Spleen (tissue), 11 donors: ENCODE data around the gene RNGTT. TPM values are rescaled to one million over a fixed set of nuclear protein-coding genes. Genes with fewer than 3 reads are reported as not detected.

ENCODE experiments used
- DNase-seq: peaks from one replicate; pipeline ENCODE4 v3.0.0-alpha.2; 2020
- H3K27ac ChIP-seq, 8 donors: fragments of 200-600 bp; sonication (generic) in 7 of 8; 1 replicate in 4 of 8; 2 replicates in 4 of 8; pipeline versions ENCODE4 v1.5.0 to v1.8.0; 2016 to 2021; ENCODE audit warnings: inconsistent platforms in 4 of 8, mild to moderate bottlenecking in 4 of 8, moderate library complexity in 1 of 8
- H3K27me3 ChIP-seq, 7 donors: fragments of 200-600 bp; sonication (generic) in 6 of 7; replicated peaks in 1 of 7; 1 replicate in 4 of 7; 2 replicates in 3 of 7; pipeline versions ENCODE4 v1.5.0 to v1.8.0; 2016 to 2021; ENCODE audit warnings: inconsistent platforms in 3 of 7, mild to moderate bottlenecking in 1 of 7
- H3K36me3 ChIP-seq, 6 donors: fragments of 200-600 bp; sonication (generic) in 5 of 6; 1 replicate in 4 of 6; 2 replicates in 2 of 6; pipeline versions ENCODE4 v1.5.0 to v1.8.0; 2016 to 2021; ENCODE audit warnings: inconsistent platforms in 2 of 6
- H3K4me1 ChIP-seq, 6 donors: fragments of 200-600 bp; sonication (generic) in 5 of 6; 1 replicate in 3 of 6; 2 replicates in 3 of 6; pipeline versions ENCODE4 v1.5.0 to v1.8.0; 2016 to 2021; ENCODE audit warnings: inconsistent platforms in 3 of 6
- H3K4me3 ChIP-seq, 8 donors: fragments of 200-600 bp; sonication (generic) in 7 of 8; 1 replicate in 4 of 8; 2 replicates in 4 of 8; pipeline versions ENCODE4 v1.5.0 to v1.8.0; 2016 to 2021; ENCODE audit warnings: inconsistent platforms in 4 of 8, mild to moderate bottlenecking in 4 of 8, moderate library complexity in 2 of 8
- H3K9me3 ChIP-seq, 8 donors: fragments of 200-600 bp; sonication (generic) in 7 of 8; 1 replicate in 4 of 8; 2 replicates in 4 of 8; pipeline versions ENCODE4 v1.5.0 to v1.8.0; 2016 to 2021; ENCODE audit warnings: inconsistent platforms in 4 of 8
- POLR2A ChIP-seq, 3 donors: fragments of 450-650 bp; IDR thresholded peaks; one replicate each; pipeline ENCODE4 v1.5.1; 2017; ENCODE audit warnings: antibody characterized with exemption in 3 of 3, mild to moderate bottlenecking in 1 of 3
- POLR2AphosphoS5 ChIP-seq, 3 donors: sonication (generic); formaldehyde crosslinking; IDR thresholded peaks; one replicate each; pipeline ENCODE4 v1.5.1; 2017; ENCODE audit warnings: antibody characterized with exemption in 3 of 3
- WGBS, 5 donors: extraction: QIAGEN DNeasy Blood & Tissue Kit in 3 of 5; methylation state at CpG; one replicate each; pipeline versions ENCODE4 v1.1.5 to v1.1.7; 2013 to 2018; 5-methylcytosine and 5-hydroxymethylcytosine counted together
- intact Hi-C: fragments of 100-400 bp; cut with DNase I; formaldehyde crosslinking; loops from one replicate; pipeline ENCODE4 v1.15.0; 2023; ENCODE audit warnings: low total_unique reads
- polyA plus RNA-seq, 3 donors: library from polyadenylated mRNA; stranded (reverse); fragments of 200-250 nt; gene quantifications; one replicate each; pipeline ENCODE4 v1.2.1, GENCODE V29; 2013
- total RNA-seq, 7 donors: library from RNA; depleted of rRNA in 3 of 7; stranded (reverse); fragments of >200 nt in 3 of 7; fragmentation: NEBNext Ultra II Directional in 4 of 7; extraction: Animal tissue kit (Norgen Biotek cat#: 25700) in 4 of 7; gene quantifications; one replicate each; pipeline versions ENCODE4 v1.1.0 to v1.2.1, GENCODE V29; 2016 to 2021
- TF ChIP-seq, protein P1 (sequence below), 11 experiments: fragments of 200-600 bp in 7 of 11; fragments of 450-650 bp in 4 of 11; sonication (generic) in 4 of 11; IDR thresholded peaks in 8 of 11; conservative IDR thresholded peaks in 3 of 11; 1 replicate in 7 of 11; 2 replicates in 4 of 11; pipeline versions ENCODE4 v1.4.0 to v1.8.0; 2016 to 2021; ENCODE audit warnings: antibody characterized with exemption in 11 of 11, inconsistent platforms in 4 of 11, mild to moderate bottlenecking in 1 of 11
- donor health status: healthy with polysubstance abuse.
- donor health status: DM: no; HTN: no; CAD: no; lungs with moderate emphysema.
- donor health status: DM: no; HTN: no; CAD: no.
- donor health status: Bipolar disorder and iron deficiency.
- donor health status: healthy.
- donor health status: DM: no; HTN: no; CAD: no.
- donor health status: DM: yes; HTN: yes; CAD: no.

The RNGTT gene
- total and polyA plus RNA-seq, 10 donors = 9.4 to 27.1 (median 17.6) TPM

DNA sequence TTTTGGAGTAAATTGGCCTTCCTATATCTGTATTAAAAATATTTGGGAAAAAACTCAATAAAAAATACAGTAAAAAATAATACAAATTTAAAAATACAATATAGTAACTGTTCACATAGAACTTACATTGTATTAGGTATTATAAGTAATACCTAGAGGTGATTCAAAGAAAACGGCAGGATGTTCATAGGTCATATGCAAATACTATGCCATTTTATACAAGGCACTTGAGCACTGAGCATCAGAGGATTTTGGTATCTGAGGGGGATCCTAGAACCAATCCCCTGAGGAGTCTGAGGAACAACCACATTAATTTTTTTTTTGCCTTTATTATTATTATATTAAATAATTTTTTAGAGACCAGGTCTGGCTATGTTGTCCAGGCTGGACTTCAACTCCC is 41.7 kb downstream of the RNGTT start:
- intact Hi-C loops = no loop called here
- DNase-seq = no peak
- Histone ChIP-seq H3K36me3 (peaks cover 0 to 43% (median 10%) of the 10 kb centered on the region in 6 donors), H3K9me3 (no peaks in the 10 kb centered on the region), H3K4me3 (no peak overlapping the region), H3K4me1 (peaks cover 0 to 3% (median 0%) of the 10 kb centered on the region in 6 donors), H3K27ac (no peak overlapping the region), H3K27me3 (no peaks in the 10 kb centered on the region)
- 84 to 100% (median 92%) methylated on average over 1 of the region's 1 CpG for WGBS, 5 donors
- TF ChIP-seq POLR2A (IDR thresholded peaks at IDR 0.05) (no peak), POLR2AphosphoS5 (IDR thresholded peaks at IDR 0.05) (no peak)
- TF ChIP-seq, protein P1, sequence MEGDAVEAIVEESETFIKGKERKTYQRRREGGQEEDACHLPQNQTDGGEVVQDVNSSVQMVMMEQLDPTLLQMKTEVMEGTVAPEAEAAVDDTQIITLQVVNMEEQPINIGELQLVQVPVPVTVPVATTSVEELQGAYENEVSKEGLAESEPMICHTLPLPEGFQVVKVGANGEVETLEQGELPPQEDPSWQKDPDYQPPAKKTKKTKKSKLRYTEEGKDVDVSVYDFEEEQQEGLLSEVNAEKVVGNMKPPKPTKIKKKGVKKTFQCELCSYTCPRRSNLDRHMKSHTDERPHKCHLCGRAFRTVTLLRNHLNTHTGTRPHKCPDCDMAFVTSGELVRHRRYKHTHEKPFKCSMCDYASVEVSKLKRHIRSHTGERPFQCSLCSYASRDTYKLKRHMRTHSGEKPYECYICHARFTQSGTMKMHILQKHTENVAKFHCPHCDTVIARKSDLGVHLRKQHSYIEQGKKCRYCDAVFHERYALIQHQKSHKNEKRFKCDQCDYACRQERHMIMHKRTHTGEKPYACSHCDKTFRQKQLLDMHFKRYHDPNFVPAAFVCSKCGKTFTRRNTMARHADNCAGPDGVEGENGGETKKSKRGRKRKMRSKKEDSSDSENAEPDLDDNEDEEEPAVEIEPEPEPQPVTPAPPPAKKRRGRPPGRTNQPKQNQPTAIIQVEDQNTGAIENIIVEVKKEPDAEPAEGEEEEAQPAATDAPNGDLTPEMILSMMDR (IDR thresholded peaks at IDR 0.05 in 8 of 11, conservative IDR thresholded peaks at IDR 0.05 in 3 of 11) = no peak

DNA sequence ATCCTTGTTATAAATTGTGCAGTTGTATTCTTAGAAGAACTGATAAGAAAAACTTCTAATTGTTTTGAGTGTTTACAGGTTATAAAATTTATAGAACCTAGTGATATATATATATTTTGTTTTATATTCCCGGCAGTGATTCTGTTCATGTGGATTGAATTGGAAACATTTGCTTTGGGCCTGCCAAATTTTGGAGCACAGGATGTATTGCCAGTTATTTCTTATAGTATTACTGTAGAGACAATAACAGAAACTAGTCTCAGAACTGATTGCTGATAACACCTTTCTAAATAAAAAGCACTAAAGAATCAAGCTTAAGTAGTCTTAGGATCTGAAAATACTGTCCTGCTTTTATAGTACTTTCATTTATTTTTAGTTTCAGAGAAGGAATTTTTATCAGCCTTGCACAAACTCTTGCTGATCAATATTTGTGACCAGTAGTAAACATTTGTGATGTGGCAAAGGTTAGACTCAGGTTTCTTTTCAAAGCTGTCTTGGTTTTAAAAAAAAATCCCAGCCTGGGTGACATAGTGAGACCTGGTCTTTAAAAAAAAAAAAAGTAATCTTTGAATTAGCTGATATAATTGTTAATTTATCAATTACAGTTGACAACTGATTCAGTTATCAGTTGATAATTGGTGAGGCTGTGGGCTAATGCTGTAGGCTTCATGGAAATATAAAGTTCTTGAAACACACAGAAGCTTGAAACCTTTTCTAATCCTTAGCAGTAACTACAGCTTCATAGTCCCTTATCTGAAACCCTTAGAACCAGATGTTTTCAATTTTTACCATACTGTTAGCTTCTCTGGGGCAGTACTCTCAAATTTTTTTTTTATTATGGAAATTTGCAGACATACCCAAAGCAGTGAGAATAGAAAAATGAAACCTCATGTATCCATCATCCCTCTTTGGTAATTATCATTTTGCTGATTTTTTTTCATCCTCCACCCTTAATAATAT is 42.4 kb downstream of the RNGTT start:
- TF ChIP-seq, protein P1 (IDR thresholded peaks at IDR 0.05 in 8 of 11, conservative IDR thresholded peaks at IDR 0.05 in 3 of 11) = no peak
- TF ChIP-seq POLR2AphosphoS5 (IDR thresholded peaks at IDR 0.05) (no peak), POLR2A (IDR thresholded peaks at IDR 0.05) (no peak)
- DNase-seq = no peak
- H3K36me3 ChIP-seq = peaks cover 0 to 39% (median 7%) of the 10 kb centered on the region in 6 donors
- no peaks in the 10 kb centered on the region for H3K27me3 ChIP-seq
- no peaks in the 10 kb centered on the region for H3K9me3 ChIP-seq
- H3K27ac ChIP-seq = no peak overlapping the region
- WGBS, 5 donors = 97 to 100% (median 100%) methylated on average over 1 of the region's 1 CpG
- intact Hi-C loops = no loop called here
- H3K4me3 ChIP-seq = no peak overlapping the region
- H3K4me1 ChIP-seq = peaks cover 0 to 3% (median 0%) of the 10 kb centered on the region in 6 donors

DNA sequence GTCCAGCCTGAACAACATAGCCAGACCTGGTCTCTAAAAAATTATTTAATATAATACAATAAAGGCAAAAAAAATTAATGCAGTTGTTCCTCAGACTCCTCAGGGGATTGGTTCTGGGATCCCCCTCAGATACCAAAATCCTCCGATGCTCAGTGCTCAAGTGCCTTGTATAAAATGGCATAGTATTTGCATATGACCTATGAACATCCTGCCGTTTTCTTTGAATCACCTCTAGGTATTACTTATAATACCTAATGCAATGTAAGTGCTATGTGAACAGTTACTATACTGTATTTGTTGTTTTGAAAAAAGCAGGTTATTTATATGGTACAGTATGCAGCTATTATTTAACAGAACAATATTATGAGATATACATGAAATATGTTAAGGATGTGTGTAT is 43.3 kb downstream of the RNGTT start:
- no peaks in the 10 kb centered on the region for H3K27me3 ChIP-seq
- H3K4me3 ChIP-seq = no peak overlapping the region
- DNase-seq = no peak
- intact Hi-C loops = no loop called here
- WGBS, 5 donors = 78 to 87% (median 82%) methylated on average over 2 of the region's 2 CpGs
- H3K36me3 ChIP-seq = peaks cover 0 to 36% (median 4%) of the 10 kb centered on the region in 6 donors
- H3K9me3 ChIP-seq = peaks cover 0 to 7% (median under 1%) of the 10 kb centered on the region in 8 donors
- no peak overlapping the region for H3K27ac ChIP-seq
- TF ChIP-seq, protein P1 (IDR thresholded peaks at IDR 0.05 in 8 of 11, conservative IDR thresholded peaks at IDR 0.05 in 3 of 11) = no peak
- TF ChIP-seq POLR2A (IDR thresholded peaks at IDR 0.05) (no peak), POLR2AphosphoS5 (IDR thresholded peaks at IDR 0.05) (no peak)
- H3K4me1 ChIP-seq = peaks cover 0 to 3% (median 0%) of the 10 kb centered on the region in 6 donors

DNA sequence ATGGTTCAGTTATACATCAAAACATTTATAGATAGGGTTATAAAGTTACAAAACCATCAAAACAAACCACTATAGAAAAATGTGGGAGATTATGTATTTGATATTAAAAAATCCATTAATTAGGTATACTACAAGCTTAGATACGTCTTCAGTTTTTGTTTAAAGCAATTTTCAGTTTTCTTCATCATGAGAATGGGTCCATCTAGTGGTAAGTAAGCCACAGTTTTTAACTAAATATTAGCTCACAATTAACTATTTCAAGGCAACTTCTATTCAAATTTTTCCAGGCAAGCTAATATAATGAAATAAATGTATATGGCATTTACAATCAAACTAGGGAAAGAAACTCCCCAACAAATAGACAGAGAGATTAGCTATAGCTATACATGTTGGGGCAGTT is 44.4 kb downstream of the RNGTT start:
- Histone ChIP-seq H3K4me3 (no peak overlapping the region), H3K4me1 (peaks cover 0 to 3% (median 0%) of the 10 kb centered on the region in 6 donors), H3K27me3 (no peaks in the 10 kb centered on the region), H3K27ac (no peak overlapping the region), H3K36me3 (peaks cover 0 to 32% (median 4%) of the 10 kb centered on the region in 6 donors), H3K9me3 (peaks cover 0 to 10% (median 2%) of the 10 kb centered on the region in 8 donors)
- TF ChIP-seq POLR2AphosphoS5 (IDR thresholded peaks at IDR 0.05) = no peak
- TF ChIP-seq, protein P1 (IDR thresholded peaks at IDR 0.05 in 8 of 11, conservative IDR thresholded peaks at IDR 0.05 in 3 of 11) = no peak
- TF ChIP-seq POLR2A (IDR thresholded peaks at IDR 0.05) = no peak
- intact Hi-C loops = no loop called here
- DNase-seq = no peak
- WGBS, 5 donors = 82 to 96% (median 87%) methylated on average over 1 of the region's 1 CpG
